DND-41 (cell line): ENCODE data around the gene ECE2.

Source experiments
- CTCF ChIP-seq: IDR thresholded peaks from 2 replicates; pipeline ENCODE4 v1.5.1; 2012; ENCODE audit warnings: borderline replicate concordance, low read length, moderate library complexity, mild to moderate bottlenecking; ENCODE audit not compliant: poor library complexity, severe bottlenecking; ENCODE audit errors: extremely low read depth
- EZH2 ChIP-seq: IDR thresholded peaks from 3 replicates; pipeline ENCODE4 v1.6.1; 2012; ENCODE audit warnings: borderline replicate concordance, low read depth, mild to moderate bottlenecking, moderate library complexity, low read length, inconsistent platforms; ENCODE audit not compliant: severe bottlenecking

DNA sequence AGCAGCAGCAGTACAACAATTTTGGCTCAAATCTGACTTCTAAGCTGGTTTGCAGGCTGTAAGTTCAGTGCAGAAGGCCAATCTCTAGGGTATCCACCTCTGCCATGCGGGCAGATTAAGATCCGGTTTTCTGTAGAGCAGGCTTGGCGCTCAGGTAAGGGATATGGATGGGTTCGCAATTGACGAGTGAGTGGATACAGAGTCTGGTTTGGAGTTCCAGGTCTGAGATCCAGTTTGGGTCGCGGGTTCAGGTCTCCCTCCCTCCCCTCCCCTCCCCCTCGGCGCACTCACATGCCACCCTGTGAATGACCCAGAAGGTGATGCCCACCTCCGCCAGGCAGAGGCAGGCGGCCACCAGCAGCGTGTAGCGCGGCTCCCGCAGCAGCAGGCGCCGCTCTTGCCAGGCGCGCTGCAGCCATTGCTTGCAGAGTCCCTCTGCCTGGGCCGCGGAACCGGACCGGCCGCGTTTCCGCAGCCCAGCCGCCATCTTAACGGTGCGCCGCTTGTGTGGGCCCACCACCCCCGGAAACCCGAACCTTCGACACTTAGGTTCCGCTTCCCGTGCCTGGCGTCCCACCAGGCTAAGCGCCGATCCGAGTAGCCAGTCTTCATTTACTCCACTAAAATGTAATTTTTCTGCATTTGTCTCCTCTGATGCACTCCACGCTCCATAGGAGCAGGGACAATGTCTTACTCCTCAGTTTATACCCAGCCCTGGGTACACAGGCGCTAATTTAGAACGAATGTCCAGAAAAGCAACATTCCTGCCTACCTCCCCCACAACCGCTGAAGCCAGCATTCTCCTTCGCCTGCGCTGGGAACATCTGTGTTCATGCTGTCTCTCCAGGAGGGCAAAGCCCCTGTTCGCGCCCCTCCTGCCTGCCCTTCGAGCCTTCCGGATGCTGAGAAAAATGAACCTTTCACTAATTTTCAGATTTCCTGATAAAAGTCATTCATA is 27.1 kb upstream of the ECE2 start, which contains the start of gene ALG3:
- TF ChIP-seq CTCF (no peak), EZH2 (no peak)
